Measurements from ENCODE around the gene TMED4. TPM values are rescaled to one million over a fixed set of nuclear protein-coding genes. Genes with fewer than 3 reads are reported as not detected.

Gene TMED4
- total RNA-seq, 1 donor from 2014 or later = 95.8 TPM

- Histone ChIP-seq H3K4me3 (no peak overlapping the region), H3K9me3 (ENCODE audit: low read depth) (no peaks in the 10 kb centered on the region), H3K9ac (no peak overlapping the region), H3F3A (ENCODE audit: low read depth) (no peaks in the 10 kb centered on the region), H3K27me3 (no peaks in the 10 kb centered on the region), H4K20me1 (ENCODE audit: low read depth) (peaks cover 71% of the 10 kb centered on the region), H3K4me1 (no peaks in the 10 kb centered on the region), H3K4me2 (no peak overlapping the region), H2AFZ (replicated peaks) (no peak overlapping the region), H3K27ac (no peak overlapping the region), H3K36me3 (no peaks in the 10 kb centered on the region), H3K79me2 (ENCODE audit: low read depth) (peaks cover 99% of the 10 kb centered on the region)
- Mint-ChIP-seq H3K36me3 (peaks cover 4% of the 10 kb centered on the region), H3K27me3 (ENCODE audit: insufficient read depth, low read depth) (peaks cover 4% of the 10 kb centered on the region), H3K4me1 (peaks cover 10% of the 10 kb centered on the region), H3K9me3 (no peaks in the 10 kb centered on the region), H3K4me3 (no peak overlapping the region), H3K27ac (no peak overlapping the region)
- TF ChIP-seq CTCF (IDR thresholded peaks at IDR 0.05) (no peak), EZH2phosphoT487 (IDR thresholded peaks at IDR 0.05) (no peak), EZH2 (IDR thresholded peaks at IDR 0.05) (no peak)
- no peak for DNase-seq (ENCODE audit: low spot score)
Measured at GRCh38 chr7:44617225-44617890, 35.3 kb upstream of the TMED4 start.

- H3K27ac ChIP-seq = no peak overlapping the region
- H3K27me3 Mint-ChIP-seq (ENCODE audit: insufficient read depth, low read depth) = peaks cover 4% of the 10 kb centered on the region
Measured at GRCh38 chr7:44616545-44616944, 34.5 kb upstream of the TMED4 start.

GRCh38 chr7:44615793-44616192 is 33.8 kb upstream of the TMED4 start:
- Histone ChIP-seq H3K27ac (no peak overlapping the region), H3K4me3 (no peak overlapping the region), H4K20me1 (ENCODE audit: low read depth) (peaks cover 56% of the 10 kb centered on the region), H3K36me3 (no peaks in the 10 kb centered on the region), H3K4me2 (no peak overlapping the region), H3K4me1 (no peaks in the 10 kb centered on the region), H3F3A (ENCODE audit: low read depth) (no peaks in the 10 kb centered on the region), H2AFZ (replicated peaks) (no peak overlapping the region), H3K9ac (no peak overlapping the region), H3K27me3 (no peaks in the 10 kb centered on the region), H3K79me2 (ENCODE audit: low read depth) (peaks cover 99% of the 10 kb centered on the region), H3K9me3 (ENCODE audit: low read depth) (no peaks in the 10 kb centered on the region)
- Mint-ChIP-seq H3K4me3 (no peak overlapping the region), H3K27ac (no peak overlapping the region), H3K9me3 (no peaks in the 10 kb centered on the region), H3K36me3 (peaks cover 4% of the 10 kb centered on the region), H3K4me1 (peaks cover 12% of the 10 kb centered on the region), H3K27me3 (ENCODE audit: insufficient read depth, low read depth) (peaks cover 4% of the 10 kb centered on the region)
- TF ChIP-seq CTCF (IDR thresholded peaks at IDR 0.05) (no peak), EZH2 (IDR thresholded peaks at IDR 0.05) (no peak), EZH2phosphoT487 (IDR thresholded peaks at IDR 0.05) (no peak)
- DNase-seq (ENCODE audit: low spot score) = no peak

More at GRCh38 chr7:44616545-44616944, 34.5 kb upstream of the TMED4 start:
- Mint-ChIP-seq H3K36me3 (peaks cover 4% of the 10 kb centered on the region), H3K9me3 (no peaks in the 10 kb centered on the region), H3K4me1 (peaks cover 12% of the 10 kb centered on the region), H3K27ac (no peak overlapping the region), H3K4me3 (no peak overlapping the region)
- no peaks in the 10 kb centered on the region for H3K9me3 ChIP-seq (ENCODE audit: low read depth)
- H3K4me2 ChIP-seq = no peak overlapping the region
- no peaks in the 10 kb centered on the region for H3K36me3 ChIP-seq
- no peaks in the 10 kb centered on the region for H3F3A ChIP-seq (ENCODE audit: low read depth)
- TF ChIP-seq EZH2phosphoT487 (IDR thresholded peaks at IDR 0.05) (no peak), CTCF (IDR thresholded peaks at IDR 0.05) (no peak), EZH2 (IDR thresholded peaks at IDR 0.05) (no peak)
- DNase-seq (ENCODE audit: low spot score) = no peak
- no peaks in the 10 kb centered on the region for H3K4me1 ChIP-seq
- H4K20me1 ChIP-seq (ENCODE audit: low read depth) = peaks cover 64% of the 10 kb centered on the region
- H3K79me2 ChIP-seq (ENCODE audit: low read depth) = peaks cover 99% of the 10 kb centered on the region
- no peaks in the 10 kb centered on the region for H3K27me3 ChIP-seq
- no peak overlapping the region for H3K4me3 ChIP-seq
- H3K9ac ChIP-seq = no peak overlapping the region
- H2AFZ ChIP-seq (replicated peaks) = no peak overlapping the region

All from neural progenitor cell (in vitro differentiated cells).